ENCODE data around the gene STMND1. TPM values are rescaled to one million over a fixed set of nuclear protein-coding genes. Genes with fewer than 3 reads are reported as not detected.

The STMND1 gene
- total RNA-seq, 1 donor from 2014 or later = not detected

GRCh38 chr6:17125407-17125806 lies 23.6 kb downstream of the STMND1 start:
- Mint-ChIP-seq H3K9me3 (ENCODE audit: unreplicated experiment) (no peaks in the 10 kb centered on the region), H3K27me3 (ENCODE audit: unreplicated experiment) (no peaks in the 10 kb centered on the region), H3K4me3 (ENCODE audit: unreplicated experiment) (no peak overlapping the region), H3K4me1 (ENCODE audit: low read depth, unreplicated experiment) (peaks cover 2% of the 10 kb centered on the region), H3K27ac (ENCODE audit: unreplicated experiment) (no peak overlapping the region), H3K36me3 (ENCODE audit: unreplicated experiment) (no peaks in the 10 kb centered on the region)
- TF ChIP-seq CTCF (IDR thresholded peaks at IDR 0.05; ENCODE audit: partially characterized antibody, unreplicated experiment) = no peak
- DNase-seq = no peak

DNA sequence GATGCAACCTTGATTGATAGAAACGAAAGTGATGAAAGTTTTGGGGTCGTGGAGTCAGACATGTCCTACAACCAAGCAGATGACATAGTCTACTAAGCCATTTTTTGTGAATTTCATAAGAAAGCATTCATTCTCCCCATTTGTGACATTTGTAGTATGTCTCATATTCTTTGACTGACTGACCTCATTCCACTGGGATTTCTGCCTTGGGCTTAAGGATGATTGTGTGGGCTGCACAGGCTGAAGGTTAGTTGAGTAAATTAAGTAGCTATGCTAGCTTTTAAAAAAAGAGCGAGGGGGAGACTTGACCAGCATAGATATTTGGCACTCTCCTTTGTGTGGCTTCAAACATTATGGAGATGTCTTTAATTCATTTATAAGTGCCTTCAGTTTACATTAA lies 28.9 kb downstream of the STMND1 start:
- Mint-ChIP-seq H3K9me3 (ENCODE audit: unreplicated experiment) (no peaks in the 10 kb centered on the region), H3K27ac (ENCODE audit: unreplicated experiment) (no peak overlapping the region)
- no peak for TF ChIP-seq CTCF (IDR thresholded peaks at IDR 0.05; ENCODE audit: partially characterized antibody, unreplicated experiment)

DNA sequence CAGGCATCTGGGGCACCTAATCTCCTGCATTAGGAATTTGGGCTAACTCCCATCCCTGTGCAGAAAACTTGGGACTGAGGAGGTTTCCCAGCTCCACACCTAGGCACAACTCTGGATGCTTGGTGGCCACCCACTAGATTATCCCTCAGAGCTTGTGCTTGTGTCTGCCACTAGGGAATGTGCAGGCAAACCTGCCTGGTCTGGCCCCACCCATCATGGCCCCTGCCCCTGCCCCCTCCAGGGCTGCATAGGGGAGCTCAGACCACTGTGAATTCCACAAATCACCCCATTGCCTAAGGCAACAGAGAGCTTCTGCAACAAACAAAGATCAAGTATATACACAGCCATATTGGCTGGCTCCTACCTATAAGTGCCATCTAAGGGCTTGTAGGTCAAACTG lies 31.1 kb downstream of the STMND1 start:
- Mint-ChIP-seq H3K9me3 (ENCODE audit: unreplicated experiment) (no peaks in the 10 kb centered on the region), H3K36me3 (ENCODE audit: unreplicated experiment) (no peaks in the 10 kb centered on the region), H3K4me3 (ENCODE audit: unreplicated experiment) (no peak overlapping the region), H3K27ac (ENCODE audit: unreplicated experiment) (no peak overlapping the region), H3K27me3 (ENCODE audit: unreplicated experiment) (no peaks in the 10 kb centered on the region), H3K4me1 (ENCODE audit: low read depth, unreplicated experiment) (no peaks in the 10 kb centered on the region)
- DNase-seq = no peak
- no peak for TF ChIP-seq CTCF (IDR thresholded peaks at IDR 0.05; ENCODE audit: partially characterized antibody, unreplicated experiment)

More for the DNA sequence above, 28.9 kb downstream of the STMND1 start:
- Mint-ChIP-seq H3K27me3 (ENCODE audit: unreplicated experiment) (no peaks in the 10 kb centered on the region), H3K4me1 (ENCODE audit: low read depth, unreplicated experiment) (no peaks in the 10 kb centered on the region), H3K36me3 (ENCODE audit: unreplicated experiment) (no peaks in the 10 kb centered on the region), H3K4me3 (ENCODE audit: unreplicated experiment) (no peak overlapping the region)
- no peak for DNase-seq

DNA sequence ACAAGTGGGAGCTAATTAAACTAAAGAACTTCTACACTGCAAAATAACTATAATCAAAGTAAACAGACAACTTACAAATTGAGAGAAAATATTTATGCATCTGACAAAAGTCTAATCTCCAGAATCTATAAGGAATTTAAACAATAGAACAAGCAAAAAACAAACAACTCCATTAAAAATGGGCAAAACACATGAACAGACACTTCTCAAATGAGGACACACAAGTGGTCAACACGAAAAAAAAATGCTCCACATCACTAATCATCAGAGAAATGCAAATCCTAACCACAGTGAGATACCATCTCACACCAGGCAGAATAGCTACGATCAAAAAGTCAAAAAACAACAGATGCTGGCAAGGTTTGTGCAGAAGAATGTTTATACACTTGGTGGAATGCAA lies 36.2 kb downstream of the STMND1 start:
- no peaks in the 10 kb centered on the region for H3K4me1 Mint-ChIP-seq (ENCODE audit: low read depth, unreplicated experiment)
- no peak for TF ChIP-seq CTCF (IDR thresholded peaks at IDR 0.05; ENCODE audit: partially characterized antibody, unreplicated experiment)
- no peak overlapping the region for H3K4me3 Mint-ChIP-seq (ENCODE audit: unreplicated experiment)

GRCh38 chr6:17144016-17144415 lies 42.2 kb downstream of the STMND1 start:
- H3K4me1 Mint-ChIP-seq (ENCODE audit: low read depth, unreplicated experiment) = no peaks in the 10 kb centered on the region
- no peak overlapping the region for H3K27ac Mint-ChIP-seq (ENCODE audit: unreplicated experiment)
- H3K36me3 Mint-ChIP-seq (ENCODE audit: unreplicated experiment) = peaks cover 31% of the 10 kb centered on the region
- DNase-seq = no peak
- peaks cover 18% of the 10 kb centered on the region for H3K9me3 Mint-ChIP-seq (ENCODE audit: unreplicated experiment)
- no peaks in the 10 kb centered on the region for H3K27me3 Mint-ChIP-seq (ENCODE audit: unreplicated experiment)
- no peak overlapping the region for H3K4me3 Mint-ChIP-seq (ENCODE audit: unreplicated experiment)
- no peak for TF ChIP-seq CTCF (IDR thresholded peaks at IDR 0.05; ENCODE audit: partially characterized antibody, unreplicated experiment)

More for the DNA sequence above, 36.2 kb downstream of the STMND1 start:
- peaks cover 5% of the 10 kb centered on the region for H3K9me3 Mint-ChIP-seq (ENCODE audit: unreplicated experiment)
- H3K36me3 Mint-ChIP-seq (ENCODE audit: unreplicated experiment) = peaks cover 5% of the 10 kb centered on the region
- no peak overlapping the region for H3K27ac Mint-ChIP-seq (ENCODE audit: unreplicated experiment)
- DNase-seq = no peak
- no peaks in the 10 kb centered on the region for H3K27me3 Mint-ChIP-seq (ENCODE audit: unreplicated experiment)
